HCEC 1CT (cell line): ENCODE measurements around the gene ZKSCAN3.
A peak's percentile ranks its signal among the peaks of the same experiment; 100 is the strongest.
"Not testable (repeated sequence)": the region's sequence is repeated elsewhere in the genome, so short reads cannot be mapped to it uniquely, and the experiment has no call there.

Source experiments
- DNase-seq: peaks from one replicate; pipeline ENCODE4 v3.0.0-alpha.2; 2017

ZKSCAN3 gene

DNA sequence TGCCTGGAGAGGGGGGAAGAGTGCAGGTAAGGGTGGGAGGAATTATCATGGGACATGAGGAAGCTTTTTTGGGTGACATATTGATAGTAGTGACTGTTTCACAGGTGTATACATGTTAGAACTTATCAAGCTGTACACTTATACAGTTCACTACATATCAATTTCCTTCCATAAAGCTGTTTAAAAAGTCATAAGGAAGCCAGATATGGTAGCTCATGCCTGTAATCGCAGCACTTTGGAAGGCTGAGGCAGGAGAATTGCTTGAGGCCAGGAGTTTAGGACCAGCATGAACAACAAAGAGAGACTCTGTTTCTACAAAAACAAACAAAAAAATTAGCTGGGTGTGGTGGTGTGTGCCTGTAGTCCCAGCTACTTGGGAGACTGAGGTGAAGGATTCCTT is 28.1 kb downstream of the ZKSCAN3 start:
- DNase-seq = no peak

DNA sequence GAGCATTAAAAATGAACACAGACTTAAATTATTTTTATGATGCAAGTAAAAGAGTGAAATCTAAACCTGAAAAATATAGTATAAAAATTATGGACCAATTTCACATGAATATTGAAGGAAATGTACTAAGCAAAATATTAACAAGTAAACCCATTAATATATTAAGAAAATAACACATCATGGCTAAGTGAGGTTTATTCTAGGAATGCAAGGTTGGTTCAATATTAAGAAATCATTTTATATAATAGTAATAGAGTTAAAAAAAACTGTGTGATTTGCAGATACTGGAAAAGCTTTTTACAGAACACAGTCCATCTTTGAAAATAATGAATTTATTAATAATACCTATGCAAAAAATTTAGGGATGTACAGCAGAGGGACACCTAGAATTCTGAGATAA is 28.9 kb downstream of the ZKSCAN3 start:
- DNase-seq = no peak

DNA sequence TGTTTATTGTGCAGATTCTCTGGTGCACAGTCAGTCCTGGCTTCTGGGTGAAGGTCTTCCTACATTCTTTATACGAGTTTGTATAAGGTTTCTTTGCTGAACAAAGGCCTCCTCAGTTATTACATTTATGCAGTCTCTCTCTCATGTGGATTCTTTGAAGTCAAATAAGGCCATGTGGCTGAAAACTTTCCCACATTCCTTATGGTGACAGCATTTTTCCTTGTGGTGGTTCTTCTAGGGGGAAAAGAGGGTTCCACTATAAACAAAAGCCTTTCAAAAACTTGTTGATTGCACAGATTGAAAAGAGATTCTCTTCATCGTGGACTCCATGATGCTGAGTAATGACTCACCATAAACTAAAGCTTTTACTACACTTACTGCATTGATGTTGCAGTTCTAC is 30.6 kb downstream of the ZKSCAN3 start:
- no peak for DNase-seq

DNA sequence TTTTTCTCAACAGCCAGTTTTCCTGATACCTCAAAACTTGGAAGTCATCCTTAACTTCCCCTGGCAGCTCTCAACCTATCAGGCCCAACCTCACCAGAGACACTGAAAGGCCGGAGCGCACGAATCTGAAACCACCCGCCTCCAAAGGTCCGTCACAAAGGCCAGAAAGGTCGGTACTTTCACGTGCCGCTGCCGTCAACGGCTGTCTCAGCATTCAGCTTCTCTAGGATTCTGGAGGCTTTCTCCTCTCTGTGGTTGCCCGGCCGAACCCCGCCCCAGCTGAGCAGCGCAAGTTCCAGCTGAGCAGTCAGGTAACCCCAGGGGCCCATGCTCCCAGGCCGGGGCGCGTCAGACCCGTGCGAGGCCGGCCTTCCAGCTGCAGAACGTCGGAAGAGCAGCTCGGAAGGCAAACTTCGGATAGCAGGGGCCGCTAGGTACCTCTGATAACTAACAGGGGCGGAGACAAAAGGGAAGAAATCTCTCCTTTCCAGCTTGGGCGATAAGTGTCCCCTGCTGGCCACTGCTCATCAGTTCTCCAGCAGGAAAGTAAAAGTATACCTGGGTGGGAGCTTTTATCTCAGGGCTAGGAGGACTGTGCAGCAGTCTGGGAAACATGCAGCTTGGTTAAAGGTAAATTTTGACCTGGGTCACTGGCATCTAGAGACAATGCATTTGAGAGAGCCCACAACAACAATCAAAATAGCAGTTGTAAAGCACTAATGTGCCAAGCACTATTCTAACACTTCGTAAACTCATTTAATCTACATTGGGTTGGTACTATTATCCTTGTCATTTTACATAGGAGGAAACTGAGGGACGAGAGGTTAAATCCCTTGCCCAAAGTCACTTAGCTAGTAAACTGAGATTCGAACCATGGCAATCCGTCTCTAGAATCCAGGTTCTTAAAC is 33.7 kb downstream of the ZKSCAN3 start:
- DNase-seq = no peak

DNA sequence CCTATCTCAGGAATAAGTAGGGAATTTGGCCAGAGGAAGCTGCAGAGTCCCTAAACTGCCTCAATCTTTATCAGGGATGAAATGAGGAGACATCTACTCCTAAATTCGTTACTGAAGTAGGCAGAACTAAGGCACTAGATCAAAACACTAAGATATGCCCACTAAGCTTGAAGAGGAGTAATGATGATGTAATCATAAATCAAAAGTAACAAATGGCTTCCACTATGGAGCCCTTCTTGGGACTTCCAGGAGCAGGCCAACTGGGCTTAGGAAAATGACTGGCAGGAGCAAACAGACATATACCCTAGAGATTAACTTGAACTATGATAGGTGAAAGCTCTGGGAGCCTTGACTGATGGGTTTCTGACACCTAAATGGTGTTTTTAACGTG is 34.4 kb downstream of the ZKSCAN3 start:
- no peak for DNase-seq

DNA sequence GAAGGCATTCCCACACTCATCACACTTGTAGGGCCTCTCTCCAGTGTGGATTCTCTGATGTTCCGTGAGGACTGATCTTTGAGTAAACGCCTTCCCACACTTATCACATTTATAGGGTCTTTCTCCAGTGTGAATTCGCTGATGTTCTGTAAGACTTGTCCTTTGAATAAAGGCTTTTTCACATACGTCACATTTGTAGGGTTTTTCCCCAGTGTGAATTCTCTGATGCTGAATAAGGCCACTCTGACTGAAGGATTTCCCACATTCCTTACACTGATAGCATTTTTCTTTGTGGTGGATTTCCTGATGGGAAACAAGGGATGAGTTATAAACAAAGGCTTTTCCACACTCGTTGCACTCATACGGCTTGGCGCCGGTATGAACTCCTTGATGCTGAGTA is 40.9 kb downstream of the ZKSCAN3 start:
- DNase-seq = no peak

DNA sequence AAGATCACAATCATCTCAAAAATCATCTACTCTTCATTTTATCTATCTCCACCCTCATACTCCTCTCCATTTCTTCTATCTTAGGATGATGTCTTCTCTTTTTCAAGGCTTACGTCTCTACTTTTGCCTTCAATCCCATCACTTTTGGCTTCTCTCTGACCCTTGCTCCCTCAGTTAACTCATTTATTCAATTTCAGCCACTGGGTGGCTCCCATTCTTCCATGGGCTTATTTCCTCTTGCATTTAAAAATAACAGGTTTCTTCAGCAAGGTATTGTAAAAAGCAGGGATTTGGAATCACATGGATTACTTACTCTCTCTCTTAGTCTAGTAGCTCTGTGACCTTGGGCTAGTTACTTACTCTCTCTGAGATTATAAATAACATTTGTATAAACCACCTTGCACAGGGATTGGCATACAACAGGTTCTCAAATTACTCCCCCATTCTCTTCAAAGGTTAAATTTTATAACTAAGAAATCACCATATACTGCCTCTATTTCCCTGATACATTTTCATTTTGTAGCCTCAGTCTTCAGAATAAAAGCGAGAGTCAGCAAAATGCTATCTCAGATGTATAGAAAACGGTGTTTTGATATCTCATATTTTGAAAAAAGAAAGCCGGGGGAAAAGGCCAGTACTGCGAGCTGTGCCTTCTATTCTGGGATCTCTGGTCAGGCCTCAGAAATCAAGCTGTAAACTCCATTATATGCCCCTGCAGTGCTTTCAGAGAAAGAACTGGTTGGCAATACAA is 44.3 kb downstream of the ZKSCAN3 start:
- DNase-seq = no peak

DNA sequence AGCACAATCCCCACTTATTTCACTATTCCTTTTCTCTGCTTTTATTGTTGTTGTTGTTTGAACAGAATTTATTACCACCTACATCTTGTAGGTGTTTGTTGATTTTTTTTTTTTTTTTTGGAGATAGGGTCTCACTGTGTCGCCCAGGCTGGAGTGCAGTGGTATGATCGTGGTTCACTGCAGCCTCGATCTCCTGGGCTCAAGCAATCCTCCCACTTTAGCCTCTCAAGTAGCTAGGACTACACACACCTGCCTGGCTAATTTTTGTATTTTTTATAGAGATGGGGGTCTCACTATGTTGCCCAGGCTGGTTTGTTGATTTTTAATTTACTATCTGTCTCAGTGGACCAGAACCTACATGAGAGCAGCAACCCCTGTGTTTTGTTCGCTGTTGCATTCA is 46.2 kb downstream of the ZKSCAN3 start:
- no peak for DNase-seq

DNA sequence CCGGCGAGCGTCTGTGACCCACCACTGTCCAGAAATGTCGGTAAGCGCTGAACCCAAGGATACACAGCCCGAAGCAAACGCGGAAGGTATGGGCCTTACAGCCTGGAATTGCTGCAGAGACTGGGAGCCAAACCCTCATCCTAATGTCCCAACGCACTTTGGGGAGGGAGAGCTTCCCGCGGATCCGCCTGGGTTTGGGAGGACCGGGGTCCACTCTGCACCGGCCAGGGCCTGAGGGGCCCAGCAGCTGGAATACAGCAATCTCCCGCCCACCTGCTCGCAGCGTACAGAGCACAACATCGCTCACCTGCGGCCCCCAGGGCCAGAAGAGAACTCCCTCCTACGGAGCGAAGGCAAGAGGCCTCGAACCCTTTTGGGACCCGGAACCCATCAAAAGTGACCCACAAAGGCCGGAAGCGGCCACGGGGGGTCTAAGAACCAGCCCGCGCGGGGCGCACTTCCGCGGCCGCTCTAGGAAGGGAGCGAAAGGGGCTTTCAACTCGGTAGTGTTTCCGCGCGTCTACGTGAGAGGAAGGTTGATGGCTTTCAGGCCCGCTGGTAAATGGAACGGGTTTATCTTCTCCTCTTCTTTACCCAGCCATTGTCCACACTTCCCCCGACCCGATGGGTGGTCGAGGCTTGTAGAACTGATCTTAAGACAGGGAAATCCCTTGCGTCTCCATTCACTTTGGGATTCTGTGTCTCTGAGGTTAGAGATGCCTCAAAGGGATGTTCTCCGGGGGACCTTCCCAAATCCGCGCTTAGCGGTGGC is 49.8 kb downstream of the ZKSCAN3 start, which contains the start of gene ZSCAN12:
TSS of gene ZSCAN12 (minus strand) at position 398 of the 772 bp plus-strand sequence. CDS start 1,342 bp downstream, outside the sequence.
- peak; percentile 84 for DNase-seq

DNA sequence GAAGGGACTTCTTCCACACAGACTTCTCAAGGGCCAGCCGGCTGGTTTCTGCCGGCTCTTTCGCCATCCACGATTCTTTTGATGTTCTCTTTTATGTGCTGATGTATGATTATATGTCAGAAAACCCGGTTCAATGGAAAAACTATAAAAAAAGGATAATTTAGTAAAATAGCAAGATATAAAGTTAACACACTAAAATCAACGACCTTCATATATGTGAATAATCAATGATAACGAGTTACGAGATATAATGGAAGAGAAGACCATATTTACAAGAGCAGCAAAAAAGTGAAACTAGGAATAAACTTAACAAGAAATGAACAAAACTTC is 50.3 kb downstream of the ZKSCAN3 start:
- DNase-seq = no peak

DNA sequence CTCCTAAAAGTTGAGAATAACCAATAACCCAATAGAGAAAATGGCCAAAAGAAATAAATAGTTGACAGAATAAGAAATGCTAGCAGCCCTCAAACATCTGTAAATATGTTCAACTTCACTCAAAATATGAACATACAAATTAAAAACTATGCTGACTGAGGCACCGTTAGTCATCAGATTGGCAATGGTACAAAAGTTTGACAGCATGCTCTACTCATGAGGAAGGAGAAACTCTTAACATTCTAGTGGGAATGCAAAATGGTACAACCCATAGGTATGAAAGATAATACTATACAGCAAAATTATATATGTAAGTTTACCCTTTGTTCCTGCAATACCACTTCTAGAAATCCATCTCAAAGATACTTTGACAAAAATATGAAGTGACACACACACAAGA is 51.4 kb downstream of the ZKSCAN3 start:
- peak; percentile 69 for DNase-seq

DNA sequence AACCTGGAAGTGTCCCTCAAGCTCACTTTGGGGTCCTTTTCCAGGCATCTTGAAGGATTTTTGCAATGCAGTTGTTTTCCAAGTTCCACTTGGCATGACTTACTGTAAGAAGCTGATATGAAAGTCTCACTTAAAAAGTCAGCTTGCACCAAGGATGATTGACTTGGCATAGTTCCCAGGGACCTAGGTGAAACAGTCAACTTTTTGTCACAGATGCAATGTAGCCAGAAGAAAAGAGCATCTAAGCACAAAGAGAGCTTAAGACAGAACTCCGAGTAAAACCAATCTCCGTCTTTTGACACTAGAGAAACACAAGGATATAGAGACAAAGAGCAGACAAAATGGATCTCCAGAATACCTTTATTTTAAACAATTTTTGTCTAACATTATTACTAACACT is 52.5 kb downstream of the ZKSCAN3 start:
- no peak for DNase-seq

DNA sequence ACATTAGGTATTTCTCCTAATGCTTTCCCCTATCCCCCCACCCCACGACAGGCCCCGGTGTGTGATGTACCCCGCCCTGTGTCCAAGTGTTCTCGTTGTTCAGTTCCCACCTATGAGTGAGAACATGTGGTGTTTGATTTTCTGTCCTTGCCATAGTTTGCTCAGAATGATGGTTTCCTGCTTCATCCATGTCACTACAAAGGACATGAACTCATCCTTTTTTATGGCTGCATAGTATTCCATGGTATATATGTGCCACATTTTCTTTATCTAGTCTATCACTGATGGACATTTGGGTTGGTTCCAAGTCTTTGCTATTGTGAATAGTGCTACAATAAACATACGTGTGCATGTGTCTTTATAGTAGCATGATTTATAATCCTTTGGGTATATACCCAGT is 54.2 kb downstream of the ZKSCAN3 start:
- DNase-seq = not testable (repeated sequence)

DNA sequence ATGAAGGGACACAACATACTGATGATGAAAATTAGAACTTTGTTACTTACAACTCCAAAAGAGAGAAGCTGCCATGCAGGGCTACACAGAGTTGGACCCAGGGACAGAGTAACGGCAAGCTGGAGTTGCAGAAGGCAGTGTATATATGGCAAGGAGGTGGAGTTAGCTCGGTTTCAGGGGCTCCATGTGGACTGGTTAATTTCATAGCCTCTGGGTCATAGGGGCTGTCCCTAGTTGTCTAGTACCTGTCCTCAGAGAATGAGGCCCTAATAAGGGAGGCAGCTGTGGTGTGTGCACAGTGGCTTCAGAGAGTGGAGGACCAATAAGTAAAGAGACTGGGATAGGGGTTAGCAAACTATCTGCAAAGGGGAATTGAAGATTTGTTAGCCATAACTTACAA is 57.7 kb downstream of the ZKSCAN3 start:
- DNase-seq = no peak

DNA sequence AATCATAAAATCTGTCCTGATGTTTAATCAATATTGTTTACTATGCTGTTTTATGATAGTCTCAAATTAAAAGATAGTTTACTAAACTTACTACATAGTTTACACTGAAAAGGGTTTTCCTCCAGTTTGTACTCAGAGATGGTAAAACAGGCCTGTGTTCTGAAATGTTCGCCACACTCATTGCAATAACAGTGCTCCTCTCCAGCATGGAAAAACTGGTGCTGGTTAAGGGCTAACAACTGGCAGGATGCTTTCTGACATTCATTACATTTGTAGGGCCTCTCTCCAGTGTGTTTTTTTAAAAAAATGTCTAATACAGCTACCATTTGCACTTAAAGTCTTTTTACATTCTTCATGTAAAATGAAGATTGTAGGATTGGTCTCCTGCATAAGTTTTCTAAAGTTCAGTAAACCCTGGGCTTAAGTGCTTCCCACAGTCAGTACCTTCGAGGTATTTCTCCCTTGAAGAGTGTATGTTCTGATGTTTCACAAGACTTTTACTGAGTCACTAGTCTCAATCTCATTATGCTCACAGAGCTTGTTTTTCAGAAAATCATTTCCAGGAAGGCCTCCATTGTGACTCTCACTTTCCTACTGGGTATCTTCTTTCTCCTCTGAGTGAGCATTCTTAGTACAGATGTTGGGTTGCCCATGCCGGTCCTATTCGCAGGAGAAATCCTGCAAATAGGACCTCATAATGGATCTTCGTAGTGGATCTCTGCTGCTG is 58.5 kb downstream of the ZKSCAN3 start:
- DNase-seq = no peak

DNA sequence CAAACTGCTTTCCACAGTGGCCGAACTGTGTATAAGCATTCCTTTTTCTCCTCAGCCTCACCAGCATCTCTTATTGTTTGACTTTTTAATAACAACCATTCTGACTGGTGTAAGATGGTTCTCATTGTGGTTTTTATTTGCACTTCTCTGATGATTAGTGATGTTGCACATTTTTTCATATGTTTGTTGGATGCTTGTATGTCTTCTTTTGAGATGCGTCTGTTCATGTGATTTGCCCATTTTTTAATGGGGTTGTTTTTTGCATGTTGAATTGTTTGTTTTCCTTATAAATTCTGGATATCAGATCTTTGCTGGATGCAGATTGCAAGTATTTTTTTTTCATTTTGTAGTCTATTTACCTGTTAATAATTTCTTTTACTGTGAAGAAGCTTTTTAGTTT is 61.0 kb downstream of the ZKSCAN3 start:
- DNase-seq = no peak

DNA sequence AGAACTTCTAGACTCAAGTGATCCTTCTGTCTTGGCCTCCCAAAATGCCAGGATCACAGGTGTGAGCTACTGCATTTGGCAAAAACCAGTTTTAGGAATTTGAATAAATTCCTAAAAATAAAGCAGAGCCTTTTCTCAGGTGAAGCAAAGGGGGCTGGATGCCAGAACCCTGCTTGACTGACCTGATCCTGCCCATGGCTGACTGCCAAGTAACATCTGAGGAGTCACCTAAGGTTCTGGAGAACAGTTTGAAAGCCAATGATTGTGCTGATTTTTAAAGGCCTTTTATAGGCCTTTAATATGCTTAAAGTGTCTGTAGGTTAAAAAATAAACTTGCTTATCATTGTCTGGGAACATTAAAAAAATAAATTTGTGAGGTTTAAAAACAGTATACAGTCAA is 63.9 kb downstream of the ZKSCAN3 start:
- no peak for DNase-seq
